ENCODE results near the gene CDK14.

CDK14 gene

DNA sequence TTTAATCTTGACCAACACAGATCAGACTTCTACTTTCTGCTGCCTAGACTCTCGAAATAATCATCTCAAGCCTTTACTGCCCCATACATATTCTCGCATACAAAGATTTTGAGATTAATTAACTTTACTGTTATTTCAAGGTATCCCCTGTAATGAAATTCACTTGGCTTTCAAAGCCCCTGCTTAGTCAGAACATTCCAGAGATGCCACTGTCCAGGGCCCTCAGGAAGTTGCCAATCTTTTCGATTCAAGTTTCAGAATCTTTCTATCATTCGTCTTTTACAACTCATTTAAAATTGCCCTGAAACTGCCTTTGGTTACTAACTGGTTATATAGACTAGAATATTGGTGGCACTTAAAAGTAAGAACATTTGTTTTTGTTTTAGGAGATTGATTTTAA lies 320.2 kb downstream of the CDK14 start:
- Histone ChIP-seq H3K4me3 (no peak overlapping the region), H3K27ac (no peak overlapping the region)

GRCh38 chr7:90917539-90917938 lies 321.4 kb downstream of the CDK14 start:
- H3K27ac ChIP-seq, result no peak overlapping the region
- H3K4me3 ChIP-seq, result no peak overlapping the region

DNA sequence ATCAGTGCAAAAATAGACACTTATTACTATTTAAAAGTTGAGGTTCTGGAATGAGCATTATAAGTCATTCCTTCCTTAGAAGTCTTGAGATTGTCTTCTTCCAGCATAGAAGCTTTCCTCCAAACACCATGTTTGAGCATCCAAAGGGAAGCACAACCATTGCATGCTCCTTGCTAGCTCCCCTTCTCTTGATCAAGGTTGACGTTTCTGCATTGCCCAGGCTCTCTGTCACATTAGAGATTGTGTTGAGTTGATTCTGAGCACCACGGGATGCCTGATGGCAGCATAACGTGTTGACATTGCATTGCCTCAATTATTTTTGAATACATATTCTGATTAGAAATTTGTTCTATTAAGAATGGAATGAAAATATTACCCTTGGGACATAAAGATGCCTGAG lies 322.2 kb downstream of the CDK14 start:
- no peak overlapping the region for H3K27ac ChIP-seq
- no peak overlapping the region for H3K4me3 ChIP-seq

GRCh38 chr7:90919816-90920215 lies 323.7 kb downstream of the CDK14 start:
- Histone ChIP-seq H3K4me3 (no peak overlapping the region), H3K27ac (no peak overlapping the region)

DNA sequence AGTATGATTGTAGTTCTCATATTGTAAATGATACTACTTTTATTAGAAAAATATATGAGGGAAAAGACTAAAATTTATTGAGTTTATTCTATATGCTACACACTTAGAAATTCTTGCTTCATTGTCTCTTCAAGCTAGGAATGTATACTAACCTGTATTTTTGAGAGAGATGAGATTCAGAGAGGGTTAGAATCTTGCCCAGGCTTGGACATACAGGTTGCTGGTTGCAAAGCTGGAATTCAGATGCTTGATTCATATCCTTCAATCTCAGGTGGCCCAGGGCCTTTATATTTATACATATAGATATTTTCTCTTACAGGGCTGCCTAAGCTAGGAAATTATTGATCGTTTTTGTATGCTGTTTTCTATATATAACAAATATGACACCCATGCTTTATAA lies 324.2 kb downstream of the CDK14 start:
- H3K27ac ChIP-seq, result no peak overlapping the region
- H3K4me3 ChIP-seq, result no peak overlapping the region

DNA sequence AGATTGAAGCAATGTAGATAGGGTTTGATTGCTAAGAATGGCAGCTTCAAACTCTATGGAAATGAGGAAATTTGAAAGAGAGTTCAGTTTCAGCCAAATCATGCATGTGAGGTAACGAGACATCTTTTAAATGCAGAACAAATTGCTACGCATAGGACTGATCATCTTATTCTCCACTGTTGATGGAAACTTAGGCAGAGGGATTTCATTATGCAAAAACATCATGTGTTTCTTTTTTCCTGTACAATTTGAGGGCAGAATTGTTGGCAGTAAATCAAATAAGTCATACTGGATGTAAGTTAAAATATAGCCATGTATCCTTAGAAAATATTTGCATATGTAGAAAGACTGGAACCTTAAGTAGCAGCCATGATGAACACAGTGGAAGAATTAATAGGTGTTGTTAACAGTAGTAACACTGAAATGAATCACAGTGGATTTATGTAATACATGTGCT lies 327.4 kb downstream of the CDK14 start:
- no peak overlapping the region for H3K4me3 ChIP-seq
- H3K27ac ChIP-seq, result no peak overlapping the region

GRCh38 chr7:90928700-90929424 lies 332.7 kb downstream of the CDK14 start:
- H3K4me3 ChIP-seq, result peak overlapping the region in 2 of 7 experiments; percentile 5 to 31
- H3K27ac ChIP-seq, result peak overlapping the region in 1 of 21 experiments; percentile 74

DNA sequence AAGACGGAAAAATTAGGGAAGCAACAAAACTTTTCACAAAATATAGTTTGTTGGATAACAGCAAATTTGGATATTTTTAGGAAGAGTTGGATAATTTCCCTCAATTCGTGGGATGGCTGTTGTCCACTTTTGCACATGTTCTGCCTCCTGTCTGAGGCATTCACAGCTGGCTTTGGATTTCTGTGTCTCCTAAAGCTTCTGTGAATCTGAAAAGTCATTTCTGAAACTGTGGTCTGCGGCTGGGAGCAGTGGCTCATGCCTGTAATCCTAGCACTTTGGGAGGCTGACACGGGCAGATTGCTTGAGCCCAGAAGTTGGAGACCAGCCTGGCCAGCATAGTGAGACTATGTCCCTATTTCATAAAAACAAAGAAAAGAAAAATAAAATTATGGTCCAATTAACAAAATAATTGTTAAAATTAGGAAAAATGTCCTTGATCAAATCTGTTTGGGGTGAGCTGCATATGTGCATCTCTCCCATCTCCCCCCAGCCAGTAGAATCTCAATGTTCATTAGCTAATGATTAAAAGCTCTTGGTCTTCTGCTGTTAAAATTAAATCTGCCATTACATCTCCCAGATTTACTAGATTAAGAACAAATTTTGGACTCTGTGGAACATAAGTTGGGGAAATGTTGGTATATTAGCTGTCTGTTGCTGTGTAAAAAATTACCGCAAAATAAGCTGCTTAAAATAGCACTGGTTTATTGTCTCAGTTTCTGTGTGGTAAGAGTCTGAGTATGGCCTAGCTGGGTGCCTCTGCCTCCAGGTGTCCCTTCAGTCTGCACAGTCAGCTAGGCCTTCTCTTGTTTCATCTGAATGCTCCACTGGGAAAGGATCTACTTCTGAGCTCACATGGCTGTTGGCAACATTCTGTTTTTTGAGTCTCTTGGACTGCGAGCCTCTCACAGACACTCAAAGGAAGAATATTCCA lies 336.1 kb downstream of the CDK14 start:
- peak overlapping the region in 4 of 21 experiments; percentile 1 to 19 (median 8) for H3K27ac ChIP-seq

GRCh38 chr7:90933041-90933440 lies 336.9 kb downstream of the CDK14 start:
- Histone ChIP-seq H3K4me3 (no peak overlapping the region), H3K27ac (peak overlapping the region in 2 of 21 experiments; percentile 1 to 9)

More for the DNA sequence above, 336.1 kb downstream of the CDK14 start:
- H3K4me3 ChIP-seq, result no peak overlapping the region

GRCh38 chr7:90933984-90934383 lies 337.9 kb downstream of the CDK14 start:
- H3K4me3 ChIP-seq, result no peak overlapping the region
- H3K27ac ChIP-seq, result no peak overlapping the region

- no peak overlapping the region for H3K4me3 ChIP-seq
- no peak overlapping the region for H3K27ac ChIP-seq
These were observed 342.2 kb downstream of the CDK14 start for GRCh38 chr7:90938371-90938770.

DNA sequence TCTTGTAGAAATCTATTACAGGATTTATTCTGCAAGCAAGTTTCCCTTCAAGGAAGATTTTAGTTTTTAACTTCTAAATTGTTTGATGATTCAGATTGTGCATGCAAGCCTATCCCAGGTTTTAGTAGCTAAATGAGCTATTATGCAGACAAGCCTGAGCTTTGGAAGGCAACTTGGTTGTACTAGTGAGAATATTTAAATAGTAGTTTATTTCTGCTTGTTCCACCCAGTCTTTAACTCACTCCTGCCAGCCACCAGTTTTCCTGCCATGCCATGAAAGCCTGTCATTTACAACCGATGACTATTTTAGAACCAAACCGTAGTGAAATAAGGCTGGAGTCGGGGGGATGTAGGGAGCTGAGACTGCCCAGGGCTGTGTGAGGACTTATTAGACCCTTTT lies 343.5 kb downstream of the CDK14 start:
- H3K27ac ChIP-seq, result no peak overlapping the region
- H3K4me3 ChIP-seq, result no peak overlapping the region

DNA sequence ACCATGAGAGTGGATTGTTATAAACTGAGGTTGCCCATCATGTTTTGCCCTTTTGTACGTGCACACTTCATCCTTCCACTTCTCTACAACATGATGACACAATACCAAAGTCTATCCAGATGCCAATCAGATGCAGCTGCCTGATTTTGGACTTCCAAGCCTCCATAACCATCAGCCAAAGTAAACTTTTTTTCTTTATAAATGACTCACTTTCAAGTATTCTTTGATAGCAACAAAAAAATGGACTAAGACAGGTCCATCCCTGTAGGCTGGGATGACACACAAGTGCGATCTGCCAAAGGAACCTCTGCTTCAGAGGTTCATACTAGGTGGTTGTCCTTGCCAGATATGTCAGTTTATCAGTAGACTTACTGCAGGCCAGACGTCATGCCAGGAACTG lies 347.9 kb downstream of the CDK14 start:
- Histone ChIP-seq H3K4me3 (no peak overlapping the region), H3K27ac (no peak overlapping the region)

GRCh38 chr7:90945104-90945787 lies 349.1 kb downstream of the CDK14 start:
- Histone ChIP-seq H3K27ac (peak overlapping the region in 1 of 21 experiments; percentile 36), H3K4me3 (no peak overlapping the region)

GRCh38 chr7:90946730-90947501 lies 350.8 kb downstream of the CDK14 start:
- Histone ChIP-seq H3K4me3 (no peak overlapping the region), H3K27ac (no peak overlapping the region)

DNA sequence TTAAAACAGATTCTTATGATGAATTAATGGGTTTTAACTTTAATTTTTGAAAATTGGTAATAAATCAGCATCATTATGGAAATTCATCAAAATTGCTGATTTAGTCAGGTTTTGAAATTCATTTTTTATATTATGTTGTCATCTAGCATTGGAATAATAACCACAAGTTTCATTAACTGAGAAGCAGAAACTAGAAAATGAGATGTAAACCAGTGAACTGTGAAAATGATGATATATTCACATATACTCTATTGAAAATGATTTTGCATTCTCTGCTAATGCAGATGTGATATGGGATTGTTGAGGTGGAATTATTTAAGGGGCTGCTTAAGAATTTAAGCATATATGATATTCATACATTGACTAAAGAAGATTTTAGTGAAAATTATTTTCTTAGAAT lies 352.0 kb downstream of the CDK14 start:
- H3K27ac ChIP-seq, result no peak overlapping the region
- no peak overlapping the region for H3K4me3 ChIP-seq

DNA sequence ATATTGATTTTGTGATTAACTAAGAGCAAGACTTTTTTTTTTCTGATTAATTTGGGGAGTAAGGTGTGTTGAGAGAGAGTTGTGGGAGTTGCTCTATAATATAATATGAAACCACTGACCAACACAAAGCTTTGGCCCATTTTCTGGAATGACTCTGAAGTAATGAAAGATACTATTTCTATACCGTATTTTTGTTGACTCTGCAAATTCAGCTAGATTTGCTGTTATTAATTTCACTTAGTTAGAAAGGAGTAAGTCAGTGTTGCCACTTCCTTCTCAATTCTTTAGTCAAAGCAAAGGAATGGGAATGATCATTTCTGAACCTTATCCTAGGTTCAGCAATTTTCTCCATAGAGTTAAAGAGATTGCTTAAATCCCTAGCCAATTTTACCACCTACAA lies 355.1 kb downstream of the CDK14 start:
- no peak overlapping the region for H3K4me3 ChIP-seq
- no peak overlapping the region for H3K27ac ChIP-seq

DNA sequence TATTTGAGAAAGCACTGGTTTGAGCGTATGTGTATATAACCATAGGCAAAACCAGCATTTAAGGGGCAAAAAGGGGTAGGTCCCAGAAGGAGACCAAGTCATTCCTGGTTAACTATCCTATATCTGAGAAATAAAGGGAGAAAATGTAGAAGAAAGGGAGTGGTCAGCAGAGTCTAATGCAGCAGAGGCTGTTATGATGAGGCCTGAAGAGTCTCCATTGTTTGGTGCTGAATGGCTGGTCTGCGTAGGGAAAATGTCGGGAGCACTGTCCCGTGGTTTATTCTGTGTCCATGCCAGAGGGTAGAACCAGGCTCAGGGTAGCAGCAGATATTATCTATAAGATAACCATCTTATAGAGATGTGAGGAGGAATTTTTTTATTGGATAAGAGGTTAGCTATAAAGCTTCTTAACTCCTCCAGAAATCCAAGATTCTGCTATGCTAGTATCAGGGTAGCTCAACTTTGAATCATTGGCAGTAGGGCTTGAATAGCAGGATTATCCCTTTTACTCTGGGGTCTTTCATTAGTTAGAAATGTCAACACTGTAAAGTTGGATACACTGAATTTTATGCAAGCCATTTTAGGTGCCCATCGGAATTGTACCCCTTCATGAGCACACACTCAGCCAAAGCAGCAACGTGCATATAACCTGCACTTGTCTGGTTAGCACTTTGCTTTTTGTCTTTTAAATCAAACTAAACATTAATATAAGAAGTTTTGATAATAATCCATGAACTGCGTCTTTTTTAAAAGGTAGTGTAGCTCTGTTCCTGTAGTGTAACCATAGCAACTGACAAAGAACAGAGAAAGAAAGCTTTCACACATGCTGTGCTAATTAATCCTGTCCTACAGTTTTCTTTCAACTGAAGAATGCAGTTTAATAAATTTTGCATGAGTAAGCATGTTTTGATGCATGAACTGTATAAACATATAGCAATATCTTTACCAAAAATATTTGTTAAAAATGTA lies 356.1 kb downstream of the CDK14 start:
- H3K27ac ChIP-seq, result peak overlapping the region in 1 of 21 experiments; percentile 50
- H3K4me3 ChIP-seq, result no peak overlapping the region
